A549 (cell line): ENCODE results near the gene NIN.

Experiments used
- ESRRA ChIP-seq: fragments of 150-350 bp; IDR thresholded peaks from 2 replicates; pipeline ENCODE4 v1.6.1; 2014; ENCODE audit warnings: mild to moderate bottlenecking, low read length, borderline replicate concordance
- HMGXB4 ChIP-seq: fragments of 250-450 bp; sonication (Bioruptor Pico); IDR thresholded peaks from 2 replicates; pipeline ENCODE4 v1.5.0; 2021; ENCODE audit warnings: mild to moderate bottlenecking, moderate library complexity, borderline replicate concordance
- JUNB ChIP-seq: fragments of >200 bp; sonication (Bioruptor Twin); formaldehyde crosslinking; IDR thresholded peaks from 2 replicates; pipeline ENCODE4 v1.6.1; 2016
- SMC3 ChIP-seq: fragments of >200 bp; sonication (Bioruptor Twin); formaldehyde crosslinking; IDR thresholded peaks from 3 replicates; pipeline ENCODE4 v1.6.1; 2018; ENCODE audit warnings: inconsistent platforms
- USF2 ChIP-seq: fragments of 450-650 bp; IDR thresholded peaks from 2 replicates; pipeline ENCODE4 v1.6.1; 2014; ENCODE audit warnings: antibody characterized with exemption
- ZC3H11A ChIP-seq: fragments of 450-650 bp; IDR thresholded peaks from 2 replicates; pipeline ENCODE4 v1.6.1; 2014; ENCODE audit warnings: antibody characterized with exemption, mild to moderate bottlenecking

GRCh38 chr14:50750323-50750722, 80.6 kb downstream of the NIN start:
- no peak for TF ChIP-seq ZC3H11A
- no peak for TF ChIP-seq USF2
- no peak for TF ChIP-seq SMC3
- no peak for TF ChIP-seq ESRRA
- TF ChIP-seq JUNB = no peak
- TF ChIP-seq HMGXB4 (CRISPR knock-in tag) = no peak
